GM23338 (cell line): ENCODE results near the gene MPO.

Source experiments
- CREB1 ChIP-seq: fragments of 250-450 bp; sonication (Bioruptor Pico); IDR thresholded peaks from 2 replicates; pipeline ENCODE4 v1.5.0; 2020; ENCODE audit warnings: low read depth, mild to moderate bottlenecking, moderate library complexity
- EZH2 ChIP-seq: fragments of 200-600 bp; sonication (generic); IDR thresholded peaks from one replicate; pipeline ENCODE4 v1.8.0; 2017; ENCODE audit warnings: antibody characterized with exemption, mild to moderate bottlenecking, low read depth; ENCODE audit not compliant: unreplicated experiment
- EZH2phosphoT487 ChIP-seq: fragments of 200-600 bp; sonication (generic); IDR thresholded peaks from one replicate; pipeline ENCODE4 v1.8.1; 2018; ENCODE audit warnings: antibody characterized with exemption; ENCODE audit not compliant: unreplicated experiment
- JUNB ChIP-seq: IDR thresholded peaks from one replicate; pipeline ENCODE4 v1.6.1; 2016; ENCODE audit warnings: antibody characterized with exemption; ENCODE audit not compliant: unreplicated experiment
- NANOG ChIP-seq: IDR thresholded peaks from 2 replicates; pipeline ENCODE4 v1.6.1; 2016; ENCODE audit warnings: antibody characterized with exemption, borderline replicate concordance
- POLR2AphosphoS5 ChIP-seq: IDR thresholded peaks from 2 replicates; pipeline ENCODE4 v1.6.1; 2016; ENCODE audit warnings: antibody characterized with exemption, low read depth
- STAT1 ChIP-seq: IDR thresholded peaks from one replicate; pipeline ENCODE4 v1.6.1; 2016; ENCODE audit warnings: antibody characterized with exemption; ENCODE audit not compliant: unreplicated experiment
- ZNF114 ChIP-seq: fragments of 250-450 bp; sonication (Bioruptor Pico); IDR thresholded peaks from 2 replicates; pipeline ENCODE4 v1.5.0; 2020; ENCODE audit warnings: mild to moderate bottlenecking, moderate library complexity
- ZNF331 ChIP-seq: fragments of 250-450 bp; sonication (Bioruptor Pico); IDR thresholded peaks from 2 replicates; pipeline ENCODE4 v1.5.0; 2020; ENCODE audit warnings: low read depth, mild to moderate bottlenecking, moderate library complexity
- TF ChIP-seq, protein P1 (sequence below), 2 experiments: fragments of 200-600 bp in 1 of 2; sonication (generic) in 1 of 2; conservative IDR thresholded peaks; 2 replicates each; pipeline versions ENCODE4 v1.5.1 to v1.6.1; 2016 to 2017; ENCODE audit warnings: antibody characterized with exemption in 2 of 2, low read depth in 2 of 2, mild to moderate bottlenecking in 2 of 2, moderate library complexity in 1 of 2
- TF ChIP-seq, protein P2 (sequence below): IDR thresholded peaks from one replicate; pipeline ENCODE4 v1.6.1; 2018; ENCODE audit warnings: antibody characterized with exemption; ENCODE audit not compliant: unreplicated experiment
- TF ChIP-seq, protein P3 (sequence below): fragments of 250-450 bp; sonication (Bioruptor Pico); IDR thresholded peaks from 2 replicates; pipeline ENCODE4 v1.5.0; 2020; ENCODE audit warnings: mild to moderate bottlenecking, moderate library complexity
- TF ChIP-seq, protein P4 (sequence below): IDR thresholded peaks from 2 replicates; pipeline ENCODE4 v1.6.1; 2016; ENCODE audit warnings: antibody characterized with exemption

DNA sequence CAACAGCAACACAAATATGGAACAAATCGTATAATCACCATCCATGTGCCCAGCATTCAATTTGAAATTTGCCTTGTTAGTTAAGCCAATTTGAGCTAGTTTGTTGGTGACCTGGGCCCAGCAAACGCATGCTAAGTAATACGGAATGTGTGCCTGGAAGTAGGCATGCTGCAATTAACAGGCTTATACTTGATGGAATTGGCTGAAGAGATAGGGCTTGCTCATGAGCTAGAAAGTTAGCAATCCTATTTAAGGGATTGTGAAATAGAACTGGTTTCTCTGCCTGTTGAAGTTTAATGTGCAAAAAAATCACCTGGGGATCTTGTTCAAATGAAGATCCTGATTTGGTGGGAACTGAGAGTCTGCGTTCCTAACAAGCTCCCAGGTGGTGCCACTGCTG is 50.9 kb downstream of the MPO start:
- TF ChIP-seq, protein P1, sequence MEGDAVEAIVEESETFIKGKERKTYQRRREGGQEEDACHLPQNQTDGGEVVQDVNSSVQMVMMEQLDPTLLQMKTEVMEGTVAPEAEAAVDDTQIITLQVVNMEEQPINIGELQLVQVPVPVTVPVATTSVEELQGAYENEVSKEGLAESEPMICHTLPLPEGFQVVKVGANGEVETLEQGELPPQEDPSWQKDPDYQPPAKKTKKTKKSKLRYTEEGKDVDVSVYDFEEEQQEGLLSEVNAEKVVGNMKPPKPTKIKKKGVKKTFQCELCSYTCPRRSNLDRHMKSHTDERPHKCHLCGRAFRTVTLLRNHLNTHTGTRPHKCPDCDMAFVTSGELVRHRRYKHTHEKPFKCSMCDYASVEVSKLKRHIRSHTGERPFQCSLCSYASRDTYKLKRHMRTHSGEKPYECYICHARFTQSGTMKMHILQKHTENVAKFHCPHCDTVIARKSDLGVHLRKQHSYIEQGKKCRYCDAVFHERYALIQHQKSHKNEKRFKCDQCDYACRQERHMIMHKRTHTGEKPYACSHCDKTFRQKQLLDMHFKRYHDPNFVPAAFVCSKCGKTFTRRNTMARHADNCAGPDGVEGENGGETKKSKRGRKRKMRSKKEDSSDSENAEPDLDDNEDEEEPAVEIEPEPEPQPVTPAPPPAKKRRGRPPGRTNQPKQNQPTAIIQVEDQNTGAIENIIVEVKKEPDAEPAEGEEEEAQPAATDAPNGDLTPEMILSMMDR (conservative IDR thresholded peaks at IDR 0.05; ENCODE audit: low read depth in 2 of 2): no peak
- TF ChIP-seq, protein P2, sequence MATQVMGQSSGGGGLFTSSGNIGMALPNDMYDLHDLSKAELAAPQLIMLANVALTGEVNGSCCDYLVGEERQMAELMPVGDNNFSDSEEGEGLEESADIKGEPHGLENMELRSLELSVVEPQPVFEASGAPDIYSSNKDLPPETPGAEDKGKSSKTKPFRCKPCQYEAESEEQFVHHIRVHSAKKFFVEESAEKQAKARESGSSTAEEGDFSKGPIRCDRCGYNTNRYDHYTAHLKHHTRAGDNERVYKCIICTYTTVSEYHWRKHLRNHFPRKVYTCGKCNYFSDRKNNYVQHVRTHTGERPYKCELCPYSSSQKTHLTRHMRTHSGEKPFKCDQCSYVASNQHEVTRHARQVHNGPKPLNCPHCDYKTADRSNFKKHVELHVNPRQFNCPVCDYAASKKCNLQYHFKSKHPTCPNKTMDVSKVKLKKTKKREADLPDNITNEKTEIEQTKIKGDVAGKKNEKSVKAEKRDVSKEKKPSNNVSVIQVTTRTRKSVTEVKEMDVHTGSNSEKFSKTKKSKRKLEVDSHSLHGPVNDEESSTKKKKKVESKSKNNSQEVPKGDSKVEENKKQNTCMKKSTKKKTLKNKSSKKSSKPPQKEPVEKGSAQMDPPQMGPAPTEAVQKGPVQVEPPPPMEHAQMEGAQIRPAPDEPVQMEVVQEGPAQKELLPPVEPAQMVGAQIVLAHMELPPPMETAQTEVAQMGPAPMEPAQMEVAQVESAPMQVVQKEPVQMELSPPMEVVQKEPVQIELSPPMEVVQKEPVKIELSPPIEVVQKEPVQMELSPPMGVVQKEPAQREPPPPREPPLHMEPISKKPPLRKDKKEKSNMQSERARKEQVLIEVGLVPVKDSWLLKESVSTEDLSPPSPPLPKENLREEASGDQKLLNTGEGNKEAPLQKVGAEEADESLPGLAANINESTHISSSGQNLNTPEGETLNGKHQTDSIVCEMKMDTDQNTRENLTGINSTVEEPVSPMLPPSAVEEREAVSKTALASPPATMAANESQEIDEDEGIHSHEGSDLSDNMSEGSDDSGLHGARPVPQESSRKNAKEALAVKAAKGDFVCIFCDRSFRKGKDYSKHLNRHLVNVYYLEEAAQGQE: no peak
- TF ChIP-seq EZH2 (no peak), EZH2phosphoT487 (no peak), POLR2AphosphoS5 (no peak), CREB1 (CRISPR knock-in tag) (no peak), JUNB (no peak), STAT1 (no peak), ZNF331 (CRISPR knock-in tag) (no peak), NANOG (no peak), ZNF114 (CRISPR knock-in tag) (no peak)
- TF ChIP-seq, protein P3, sequence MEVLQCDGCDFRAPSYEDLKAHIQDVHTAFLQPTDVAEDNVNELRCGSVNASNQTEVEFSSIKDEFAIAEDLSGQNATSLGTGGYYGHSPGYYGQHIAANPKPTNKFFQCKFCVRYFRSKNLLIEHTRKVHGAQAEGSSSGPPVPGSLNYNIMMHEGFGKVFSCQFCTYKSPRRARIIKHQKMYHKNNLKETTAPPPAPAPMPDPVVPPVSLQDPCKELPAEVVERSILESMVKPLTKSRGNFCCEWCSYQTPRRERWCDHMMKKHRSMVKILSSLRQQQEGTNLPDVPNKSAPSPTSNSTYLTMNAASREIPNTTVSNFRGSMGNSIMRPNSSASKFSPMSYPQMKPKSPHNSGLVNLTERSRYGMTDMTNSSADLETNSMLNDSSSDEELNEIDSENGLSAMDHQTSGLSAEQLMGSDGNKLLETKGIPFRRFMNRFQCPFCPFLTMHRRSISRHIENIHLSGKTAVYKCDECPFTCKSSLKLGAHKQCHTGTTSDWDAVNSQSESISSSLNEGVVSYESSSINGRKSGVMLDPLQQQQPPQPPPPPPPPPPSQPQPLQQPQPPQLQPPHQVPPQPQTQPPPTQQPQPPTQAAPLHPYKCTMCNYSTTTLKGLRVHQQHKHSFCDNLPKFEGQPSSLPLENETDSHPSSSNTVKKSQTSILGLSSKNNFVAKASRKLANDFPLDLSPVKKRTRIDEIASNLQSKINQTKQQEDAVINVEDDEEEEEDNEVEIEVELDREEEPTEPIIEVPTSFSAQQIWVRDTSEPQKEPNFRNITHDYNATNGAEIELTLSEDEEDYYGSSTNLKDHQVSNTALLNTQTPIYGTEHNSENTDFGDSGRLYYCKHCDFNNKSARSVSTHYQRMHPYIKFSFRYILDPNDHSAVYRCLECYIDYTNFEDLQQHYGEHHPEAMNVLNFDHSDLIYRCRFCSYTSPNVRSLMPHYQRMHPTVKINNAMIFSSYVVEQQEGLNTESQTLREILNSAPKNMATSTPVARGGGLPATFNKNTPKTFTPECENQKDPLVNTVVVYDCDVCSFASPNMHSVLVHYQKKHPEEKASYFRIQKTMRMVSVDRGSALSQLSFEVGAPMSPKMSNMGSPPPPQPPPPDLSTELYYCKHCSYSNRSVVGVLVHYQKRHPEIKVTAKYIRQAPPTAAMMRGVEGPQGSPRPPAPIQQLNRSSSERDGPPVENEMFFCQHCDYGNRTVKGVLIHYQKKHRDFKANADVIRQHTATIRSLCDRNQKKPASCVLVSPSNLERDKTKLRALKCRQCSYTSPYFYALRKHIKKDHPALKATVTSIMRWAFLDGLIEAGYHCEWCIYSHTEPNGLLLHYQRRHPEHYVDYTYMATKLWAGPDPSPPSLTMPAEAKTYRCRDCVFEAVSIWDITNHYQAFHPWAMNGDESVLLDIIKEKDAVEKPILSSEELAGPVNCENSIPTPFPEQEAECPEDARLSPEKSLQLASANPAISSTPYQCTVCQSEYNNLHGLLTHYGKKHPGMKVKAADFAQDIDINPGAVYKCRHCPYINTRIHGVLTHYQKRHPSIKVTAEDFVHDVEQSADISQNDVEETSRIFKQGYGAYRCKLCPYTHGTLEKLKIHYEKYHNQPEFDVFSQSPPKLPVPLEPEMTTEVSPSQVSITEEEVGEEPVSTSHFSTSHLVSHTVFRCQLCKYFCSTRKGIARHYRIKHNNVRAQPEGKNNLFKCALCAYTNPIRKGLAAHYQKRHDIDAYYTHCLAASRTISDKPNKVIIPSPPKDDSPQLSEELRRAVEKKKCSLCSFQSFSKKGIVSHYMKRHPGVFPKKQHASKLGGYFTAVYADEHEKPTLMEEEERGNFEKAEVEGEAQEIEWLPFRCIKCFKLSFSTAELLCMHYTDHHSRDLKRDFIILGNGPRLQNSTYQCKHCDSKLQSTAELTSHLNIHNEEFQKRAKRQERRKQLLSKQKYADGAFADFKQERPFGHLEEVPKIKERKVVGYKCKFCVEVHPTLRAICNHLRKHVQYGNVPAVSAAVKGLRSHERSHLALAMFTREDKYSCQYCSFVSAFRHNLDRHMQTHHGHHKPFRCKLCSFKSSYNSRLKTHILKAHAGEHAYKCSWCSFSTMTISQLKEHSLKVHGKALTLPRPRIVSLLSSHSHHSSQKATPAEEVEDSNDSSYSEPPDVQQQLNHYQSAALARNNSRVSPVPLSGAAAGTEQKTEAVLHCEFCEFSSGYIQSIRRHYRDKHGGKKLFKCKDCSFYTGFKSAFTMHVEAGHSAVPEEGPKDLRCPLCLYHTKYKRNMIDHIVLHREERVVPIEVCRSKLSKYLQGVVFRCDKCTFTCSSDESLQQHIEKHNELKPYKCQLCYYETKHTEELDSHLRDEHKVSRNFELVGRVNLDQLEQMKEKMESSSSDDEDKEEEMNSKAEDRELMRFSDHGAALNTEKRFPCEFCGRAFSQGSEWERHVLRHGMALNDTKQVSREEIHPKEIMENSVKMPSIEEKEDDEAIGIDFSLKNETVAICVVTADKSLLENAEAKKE: no peak
- TF ChIP-seq, protein P4, sequence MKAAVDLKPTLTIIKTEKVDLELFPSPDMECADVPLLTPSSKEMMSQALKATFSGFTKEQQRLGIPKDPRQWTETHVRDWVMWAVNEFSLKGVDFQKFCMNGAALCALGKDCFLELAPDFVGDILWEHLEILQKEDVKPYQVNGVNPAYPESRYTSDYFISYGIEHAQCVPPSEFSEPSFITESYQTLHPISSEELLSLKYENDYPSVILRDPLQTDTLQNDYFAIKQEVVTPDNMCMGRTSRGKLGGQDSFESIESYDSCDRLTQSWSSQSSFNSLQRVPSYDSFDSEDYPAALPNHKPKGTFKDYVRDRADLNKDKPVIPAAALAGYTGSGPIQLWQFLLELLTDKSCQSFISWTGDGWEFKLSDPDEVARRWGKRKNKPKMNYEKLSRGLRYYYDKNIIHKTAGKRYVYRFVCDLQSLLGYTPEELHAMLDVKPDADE: no peak
